H1 (cell line): ENCODE measurements around the gene PDZD2.

Experiments used
- EZH2 ChIP-seq: fragments of 200-600 bp; sonication (generic); IDR thresholded peaks from 2 replicates; pipeline ENCODE4 v1.7.1; 2012; ENCODE audit warnings: low read depth, mild to moderate bottlenecking, moderate library complexity, low read length, inconsistent platforms; ENCODE audit not compliant: severe bottlenecking
- GTF2F1 ChIP-seq: IDR thresholded peaks from 2 replicates; pipeline ENCODE4 v1.6.1; 2012; ENCODE audit warnings: low read depth, low read length, improper control_type of control experiment, borderline replicate concordance
- JUN ChIP-seq: IDR thresholded peaks from 2 replicates; pipeline ENCODE4 v1.6.1; 2011; ENCODE audit warnings: low read depth, mild to moderate bottlenecking, improper control_type of control experiment, low read length
- POLR2A ChIP-seq, 2 experiments: IDR thresholded peaks; 1 replicate in 1 of 2; 2 replicates in 1 of 2; pipeline ENCODE4 v1.6.1; 2011; ENCODE audit warnings: low read depth in 2 of 2, low read length in 2 of 2, mild to moderate bottlenecking in 2 of 2; ENCODE audit errors: control extremely low read depth in 1 of 2
- SIN3A ChIP-seq, 2 experiments: IDR thresholded peaks in 1 of 2; conservative IDR thresholded peaks in 1 of 2; 2 replicates each; pipeline ENCODE4 v1.6.1; 2011 to 2012; ENCODE audit warnings: low read length in 2 of 2, improper control_type of control experiment in 1 of 2, low read depth in 1 of 2, mild to moderate bottlenecking in 1 of 2
- TAF1 ChIP-seq: IDR thresholded peaks from 2 replicates; pipeline ENCODE4 v1.6.1; 2011; ENCODE audit warnings: mild to moderate bottlenecking, low read depth, low read length
- YY1 ChIP-seq: IDR thresholded peaks from 2 replicates; pipeline ENCODE4 v1.6.1; 2011; ENCODE audit warnings: low read depth, mild to moderate bottlenecking, low read length
- TF ChIP-seq, protein P1 (sequence below), 3 experiments: IDR thresholded peaks; 1 replicate in 2 of 3; 2 replicates in 1 of 3; pipeline versions ENCODE4 v1.5.1 to v1.6.1; 2011; ENCODE audit warnings: low read length in 3 of 3, mild to moderate bottlenecking in 3 of 3, inconsistent platforms in 2 of 3, low read depth in 1 of 3, moderate library complexity in 1 of 3; ENCODE audit not compliant: insufficient read depth in 1 of 3; ENCODE audit errors: control extremely low read depth in 1 of 3

DNA sequence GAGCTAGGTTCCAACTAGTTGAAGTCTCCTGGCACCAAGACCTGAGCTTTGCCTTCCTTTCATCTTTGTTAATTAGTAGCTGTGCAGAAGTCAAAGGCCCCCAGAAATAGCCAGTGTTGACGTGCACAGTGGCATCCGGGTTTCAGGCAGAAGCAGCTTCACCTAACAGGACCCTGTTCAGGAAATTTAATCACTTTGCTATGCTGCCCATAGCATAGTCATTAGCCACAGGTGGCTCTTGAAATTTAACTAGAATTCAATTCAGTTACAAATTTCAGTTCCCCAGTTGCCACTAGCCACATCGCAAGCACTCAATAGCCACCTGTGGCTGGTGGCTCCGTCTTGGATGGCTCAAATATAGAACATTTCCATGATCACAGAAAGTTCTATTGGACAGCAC is 356.1 kb downstream of the PDZD2 start:
- no peak for TF ChIP-seq GTF2F1
- no peak for TF ChIP-seq SIN3A (conservative IDR thresholded peaks at IDR 0.05 in 1 of 2, IDR thresholded peaks at IDR 0.05 in 1 of 2; ENCODE audit: low read depth in 1 of 2, low read length in 2 of 2)
- TF ChIP-seq, protein P1, sequence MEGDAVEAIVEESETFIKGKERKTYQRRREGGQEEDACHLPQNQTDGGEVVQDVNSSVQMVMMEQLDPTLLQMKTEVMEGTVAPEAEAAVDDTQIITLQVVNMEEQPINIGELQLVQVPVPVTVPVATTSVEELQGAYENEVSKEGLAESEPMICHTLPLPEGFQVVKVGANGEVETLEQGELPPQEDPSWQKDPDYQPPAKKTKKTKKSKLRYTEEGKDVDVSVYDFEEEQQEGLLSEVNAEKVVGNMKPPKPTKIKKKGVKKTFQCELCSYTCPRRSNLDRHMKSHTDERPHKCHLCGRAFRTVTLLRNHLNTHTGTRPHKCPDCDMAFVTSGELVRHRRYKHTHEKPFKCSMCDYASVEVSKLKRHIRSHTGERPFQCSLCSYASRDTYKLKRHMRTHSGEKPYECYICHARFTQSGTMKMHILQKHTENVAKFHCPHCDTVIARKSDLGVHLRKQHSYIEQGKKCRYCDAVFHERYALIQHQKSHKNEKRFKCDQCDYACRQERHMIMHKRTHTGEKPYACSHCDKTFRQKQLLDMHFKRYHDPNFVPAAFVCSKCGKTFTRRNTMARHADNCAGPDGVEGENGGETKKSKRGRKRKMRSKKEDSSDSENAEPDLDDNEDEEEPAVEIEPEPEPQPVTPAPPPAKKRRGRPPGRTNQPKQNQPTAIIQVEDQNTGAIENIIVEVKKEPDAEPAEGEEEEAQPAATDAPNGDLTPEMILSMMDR (IDR thresholded peaks at IDR 0.05; ENCODE audit: control extremely low read depth in 1 of 3, insufficient read depth in 1 of 3, low read depth in 1 of 3, low read length in 3 of 3), result no peak
- no peak for TF ChIP-seq EZH2
- no peak for TF ChIP-seq POLR2A (IDR thresholded peaks at IDR 0.05; ENCODE audit: control extremely low read depth in 1 of 2, low read depth in 2 of 2, low read length in 2 of 2)
- no peak for TF ChIP-seq YY1
- TF ChIP-seq TAF1, result no peak
- no peak for TF ChIP-seq JUN
